ENCODE measurements around the gene BASP1. TPM values are rescaled to one million over a fixed set of nuclear protein-coding genes. Genes with fewer than 3 reads are reported as not detected.

BASP1 gene
- total RNA-seq, 1 donor from 2014 or later = 158 TPM

DNA sequence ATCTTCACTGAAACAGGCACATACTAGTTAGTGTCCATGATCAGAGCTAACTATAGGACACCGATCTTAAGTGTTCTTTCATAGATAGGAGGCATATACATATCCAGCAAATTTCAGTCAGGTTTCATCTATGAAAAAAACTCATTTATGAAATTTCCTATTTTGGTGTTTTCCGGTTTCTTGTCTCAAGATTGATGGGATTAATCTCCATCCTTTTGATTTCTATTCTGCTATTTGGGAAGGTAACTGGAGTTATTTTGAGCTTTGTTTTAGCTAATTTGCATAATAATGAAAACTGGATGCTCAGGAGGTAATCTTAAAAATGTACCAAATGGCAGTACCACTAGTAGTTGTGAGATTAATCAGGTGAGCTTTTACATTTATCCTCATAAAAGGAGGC, 62.1 kb downstream of the BASP1 start:
- Histone ChIP-seq H4K20me1 (ENCODE audit: low read depth) (no peaks in the 10 kb centered on the region), H2AFZ (replicated peaks) (no peak overlapping the region), H3K4me1 (peaks cover 7% of the 10 kb centered on the region), H3F3A (ENCODE audit: low read depth) (peaks cover 49% of the 10 kb centered on the region), H3K79me2 (ENCODE audit: low read depth) (peaks cover 6% of the 10 kb centered on the region), H3K9me3 (ENCODE audit: low read depth) (no peaks in the 10 kb centered on the region), H3K36me3 (peaks cover 4% of the 10 kb centered on the region), H3K4me2 (no peak overlapping the region), H3K9ac (no peak overlapping the region), H3K27ac (peak overlapping the region; percentile 69), H3K27me3 (no peaks in the 10 kb centered on the region), H3K4me3 (no peak overlapping the region)
- DNase-seq (ENCODE audit: low spot score) = no peak
- Mint-ChIP-seq H3K9me3 (peaks cover 6% of the 10 kb centered on the region), H3K27ac (no peak overlapping the region), H3K36me3 (peaks cover 35% of the 10 kb centered on the region), H3K4me1 (peaks cover 18% of the 10 kb centered on the region), H3K4me3 (no peak overlapping the region), H3K27me3 (ENCODE audit: insufficient read depth, low read depth) (peaks cover 8% of the 10 kb centered on the region)
- TF ChIP-seq EZH2 (IDR thresholded peaks at IDR 0.05) (no peak), EZH2phosphoT487 (IDR thresholded peaks at IDR 0.05) (no peak)
- TF ChIP-seq, protein P1, sequence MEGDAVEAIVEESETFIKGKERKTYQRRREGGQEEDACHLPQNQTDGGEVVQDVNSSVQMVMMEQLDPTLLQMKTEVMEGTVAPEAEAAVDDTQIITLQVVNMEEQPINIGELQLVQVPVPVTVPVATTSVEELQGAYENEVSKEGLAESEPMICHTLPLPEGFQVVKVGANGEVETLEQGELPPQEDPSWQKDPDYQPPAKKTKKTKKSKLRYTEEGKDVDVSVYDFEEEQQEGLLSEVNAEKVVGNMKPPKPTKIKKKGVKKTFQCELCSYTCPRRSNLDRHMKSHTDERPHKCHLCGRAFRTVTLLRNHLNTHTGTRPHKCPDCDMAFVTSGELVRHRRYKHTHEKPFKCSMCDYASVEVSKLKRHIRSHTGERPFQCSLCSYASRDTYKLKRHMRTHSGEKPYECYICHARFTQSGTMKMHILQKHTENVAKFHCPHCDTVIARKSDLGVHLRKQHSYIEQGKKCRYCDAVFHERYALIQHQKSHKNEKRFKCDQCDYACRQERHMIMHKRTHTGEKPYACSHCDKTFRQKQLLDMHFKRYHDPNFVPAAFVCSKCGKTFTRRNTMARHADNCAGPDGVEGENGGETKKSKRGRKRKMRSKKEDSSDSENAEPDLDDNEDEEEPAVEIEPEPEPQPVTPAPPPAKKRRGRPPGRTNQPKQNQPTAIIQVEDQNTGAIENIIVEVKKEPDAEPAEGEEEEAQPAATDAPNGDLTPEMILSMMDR (IDR thresholded peaks at IDR 0.05) = no peak

DNA sequence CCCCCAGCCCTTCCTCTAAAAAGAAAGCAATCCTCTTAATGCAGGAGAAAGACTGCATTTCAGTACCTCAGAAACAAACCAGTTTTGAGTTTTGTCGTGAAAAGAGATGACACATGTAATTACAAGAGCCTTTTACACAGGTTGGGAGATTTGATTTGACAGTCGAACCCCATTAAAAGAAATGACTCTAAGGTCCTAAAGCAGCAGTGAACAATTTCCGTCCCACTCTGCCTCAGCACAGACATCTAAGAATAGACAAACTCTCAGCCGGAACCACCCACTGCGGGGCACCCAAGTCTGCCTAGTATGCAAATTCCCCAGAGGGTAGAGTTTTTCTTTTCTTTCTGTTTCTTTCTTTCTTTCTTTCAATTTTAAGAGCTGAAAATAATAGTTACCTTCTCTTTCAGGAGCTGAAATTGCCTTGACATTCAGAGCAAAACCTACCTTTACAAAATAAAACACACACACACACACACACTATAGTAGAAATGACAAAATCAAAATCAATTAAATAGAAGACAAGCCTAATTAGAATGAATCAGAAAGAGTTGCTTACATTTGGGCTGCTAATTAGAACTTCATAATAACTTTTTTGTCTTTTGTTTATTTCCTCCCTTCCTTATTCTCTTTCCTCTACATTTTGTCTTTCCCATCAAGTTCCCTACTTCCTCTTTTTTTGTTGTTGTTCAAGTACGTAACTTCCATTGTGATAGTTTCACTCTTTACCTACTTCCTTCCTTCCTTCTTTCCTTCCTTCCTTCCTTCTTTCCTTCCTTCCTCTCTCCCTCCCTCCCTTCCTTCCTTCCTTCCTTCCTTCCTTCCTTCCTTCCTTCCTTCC, 65.1 kb downstream of the BASP1 start:
- Histone ChIP-seq H2AFZ (replicated peaks) (peak overlapping the region; percentile 27), H3K4me3 (no peak overlapping the region), H3F3A (ENCODE audit: low read depth) (peaks cover 34% of the 10 kb centered on the region), H3K9ac (no peak overlapping the region), H3K79me2 (ENCODE audit: low read depth) (no peaks in the 10 kb centered on the region), H3K4me2 (peak overlapping the region; percentile 11), H4K20me1 (ENCODE audit: low read depth) (no peaks in the 10 kb centered on the region), H3K9me3 (ENCODE audit: low read depth) (no peaks in the 10 kb centered on the region), H3K27me3 (no peaks in the 10 kb centered on the region), H3K4me1 (peaks cover 7% of the 10 kb centered on the region), H3K27ac (peak overlapping the region; percentile 9), H3K36me3 (no peaks in the 10 kb centered on the region)
- H3K27me3 Mint-ChIP-seq (ENCODE audit: insufficient read depth, low read depth) = peaks cover 10% of the 10 kb centered on the region
- peaks cover 10% of the 10 kb centered on the region for H3K36me3 Mint-ChIP-seq
- no peak overlapping the region for H3K27ac Mint-ChIP-seq
- TF ChIP-seq EZH2 (IDR thresholded peaks at IDR 0.05) (no peak), EZH2phosphoT487 (IDR thresholded peaks at IDR 0.05) (no peak)
- TF ChIP-seq, protein P1 (IDR thresholded peaks at IDR 0.05) = no peak
- no peaks in the 10 kb centered on the region for H3K9me3 Mint-ChIP-seq
- no peak overlapping the region for H3K4me3 Mint-ChIP-seq
- DNase-seq (ENCODE audit: low spot score) = no peak
- peaks cover 18% of the 10 kb centered on the region for H3K4me1 Mint-ChIP-seq

DNA sequence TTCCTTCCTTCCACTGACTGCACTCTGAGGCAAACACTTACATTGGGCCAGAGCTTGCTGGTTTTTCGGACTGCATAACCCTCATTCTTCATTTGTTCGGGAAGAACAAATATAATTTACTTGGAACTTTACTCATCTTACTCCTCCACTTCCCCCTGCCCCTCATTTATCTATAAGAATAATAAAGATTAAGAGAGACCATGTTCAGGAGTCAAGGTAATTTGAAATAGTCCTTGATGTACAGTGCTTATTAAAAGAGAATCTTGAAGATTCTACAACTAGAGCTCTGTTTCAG, 65.6 kb downstream of the BASP1 start:
- Histone ChIP-seq H3F3A (ENCODE audit: low read depth) (peaks cover 28% of the 10 kb centered on the region), H3K9me3 (ENCODE audit: low read depth) (no peaks in the 10 kb centered on the region), H3K27ac (no peak overlapping the region), H3K27me3 (no peaks in the 10 kb centered on the region), H4K20me1 (ENCODE audit: low read depth) (no peaks in the 10 kb centered on the region), H3K4me2 (no peak overlapping the region), H3K36me3 (no peaks in the 10 kb centered on the region), H3K4me1 (peaks cover 7% of the 10 kb centered on the region), H3K79me2 (ENCODE audit: low read depth) (no peaks in the 10 kb centered on the region), H3K9ac (no peak overlapping the region), H3K4me3 (no peak overlapping the region), H2AFZ (replicated peaks) (no peak overlapping the region)
- Mint-ChIP-seq H3K27me3 (ENCODE audit: insufficient read depth, low read depth) (peaks cover 10% of the 10 kb centered on the region), H3K4me1 (peaks cover 18% of the 10 kb centered on the region), H3K36me3 (peaks cover 7% of the 10 kb centered on the region), H3K27ac (no peak overlapping the region), H3K9me3 (peaks cover 4% of the 10 kb centered on the region), H3K4me3 (no peak overlapping the region)
- no peak for TF ChIP-seq EZH2 (IDR thresholded peaks at IDR 0.05)
- DNase-seq (ENCODE audit: low spot score) = no peak

DNA sequence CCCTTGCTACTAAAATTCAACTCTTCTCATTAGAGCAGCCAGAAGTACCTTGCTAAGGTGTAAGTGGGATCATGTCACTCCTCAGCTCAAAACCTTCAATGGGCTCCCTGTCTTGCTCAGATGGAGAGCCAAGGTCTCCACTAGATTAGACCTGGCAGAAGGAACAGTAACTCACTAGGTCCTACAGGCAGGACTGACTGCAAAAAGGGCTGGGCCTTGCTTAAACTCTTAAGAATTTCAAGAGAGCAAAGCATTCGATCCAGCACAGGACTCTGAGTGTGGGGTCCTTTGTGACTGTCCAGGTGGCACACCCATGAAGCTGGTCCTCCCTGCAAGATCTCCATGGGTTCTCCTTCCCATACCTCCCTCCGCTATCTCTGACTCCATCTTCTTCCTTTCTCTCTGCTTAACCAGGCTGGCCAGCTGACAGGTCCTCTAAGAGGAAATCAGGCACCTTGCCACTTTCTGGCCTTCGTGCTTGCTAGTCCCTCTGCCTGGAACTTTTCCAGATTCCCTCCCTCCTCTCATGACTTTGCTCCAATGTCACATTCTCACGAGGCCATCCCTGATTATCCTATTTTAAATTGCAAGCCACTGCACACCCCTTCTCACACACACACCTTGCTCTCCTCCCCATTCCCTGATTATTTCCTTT, 70.2 kb downstream of the BASP1 start:
- Histone ChIP-seq H3K9ac (no peak overlapping the region), H3K27me3 (no peaks in the 10 kb centered on the region), H2AFZ (replicated peaks) (no peak overlapping the region), H3K4me2 (no peak overlapping the region), H3K4me3 (no peak overlapping the region), H3F3A (ENCODE audit: low read depth) (no peaks in the 10 kb centered on the region), H3K4me1 (no peaks in the 10 kb centered on the region), H3K79me2 (ENCODE audit: low read depth) (no peaks in the 10 kb centered on the region), H3K9me3 (ENCODE audit: low read depth) (no peaks in the 10 kb centered on the region), H3K36me3 (no peaks in the 10 kb centered on the region), H4K20me1 (ENCODE audit: low read depth) (no peaks in the 10 kb centered on the region), H3K27ac (no peak overlapping the region)
- H3K36me3 Mint-ChIP-seq = peaks cover 2% of the 10 kb centered on the region
- peaks cover 12% of the 10 kb centered on the region for H3K9me3 Mint-ChIP-seq
- no peak for TF ChIP-seq EZH2phosphoT487 (IDR thresholded peaks at IDR 0.05)
- TF ChIP-seq, protein P1 (IDR thresholded peaks at IDR 0.05) = no peak
- TF ChIP-seq EZH2 (IDR thresholded peaks at IDR 0.05) = no peak
- H3K4me1 Mint-ChIP-seq = peaks cover 9% of the 10 kb centered on the region
- peaks cover 5% of the 10 kb centered on the region for H3K27me3 Mint-ChIP-seq (ENCODE audit: insufficient read depth, low read depth)
- DNase-seq (ENCODE audit: low spot score) = no peak
- H3K4me3 Mint-ChIP-seq = no peak overlapping the region
- H3K27ac Mint-ChIP-seq = peak overlapping the region; percentile 12
